NCI-H2081 (cell line): Measurements from ENCODE around the gene FAM168B.

Experiments
- DNase-seq, 2 experiments: peaks; one replicate each; lab custom pipeline; 2025; lab: John Stamatoyannopoulos, UW

The FAM168B gene

GRCh38 chr2:131022731-131023130 is 70.5 kb downstream of the FAM168B start:
- DNase-seq = no peak

GRCh38 chr2:131016826-131017741 is 76.2 kb downstream of the FAM168B start:
- DNase-seq = no peak

- DNase-seq = no peak
Measured at GRCh38 chr2:131015764-131016163, 77.5 kb downstream of the FAM168B start.

- DNase-seq = no peak
Measured at GRCh38 chr2:131014141-131014540, 79.1 kb downstream of the FAM168B start.

GRCh38 chr2:131011486-131011885 is 81.8 kb downstream of the FAM168B start:
- DNase-seq = no peak

- DNase-seq = no peak
Measured at GRCh38 chr2:131010566-131010965, 82.7 kb downstream of the FAM168B start.

GRCh38 chr2:131009713-131010475 is 83.4 kb downstream of the FAM168B start:
- no peak for DNase-seq

- no peak for DNase-seq
Measured at GRCh38 chr2:131008967-131009366, 84.3 kb downstream of the FAM168B start.

- no peak for DNase-seq
Measured at GRCh38 chr2:131006561-131006960, 86.7 kb downstream of the FAM168B start.

GRCh38 chr2:131005216-131005935 is 87.9 kb downstream of the FAM168B start:
- DNase-seq = no peak

GRCh38 chr2:131004446-131005209 is 88.6 kb downstream of the FAM168B start:
- no peak for DNase-seq

- no peak for DNase-seq
Measured at GRCh38 chr2:130998561-130998960, 94.7 kb downstream of the FAM168B start.
